Kidney epithelial cell (primary cell): ENCODE results near the gene CHRNB4. TPM values are rescaled to one million over a fixed set of nuclear protein-coding genes. Genes with fewer than 3 reads are reported as not detected.
"Not testable (repeated sequence)": the region's sequence is repeated elsewhere in the genome, so short reads cannot be mapped to it uniquely, and the experiment has no call there.

Experiments
- DNase-seq: peaks from one replicate; pipeline ENCODE4 v3.0.0-alpha.2; 2010; ENCODE audit warnings: low read depth
- H3K27me3 ChIP-seq: 2 replicates; pipeline ENCODE4 v1.6.0; 2011; ENCODE audit warnings: low read length; ENCODE audit not compliant: control insufficient read depth, insufficient read depth
- H3K36me3 ChIP-seq: 2 replicates; pipeline ENCODE4 v1.5.1; 2011; ENCODE audit warnings: low read length; ENCODE audit not compliant: control insufficient read depth, insufficient read depth
- H3K4me3 ChIP-seq: 2 replicates; pipeline ENCODE4 v1.5.1; 2011; ENCODE audit warnings: low read depth, mild to moderate bottlenecking, control low read depth, low read length
- total RNA-seq: library from RNA; depleted of rRNA; stranded (reverse); fragments of >200 nt; gene quantifications from 2 replicates; pipeline ENCODE4 v1.2.3, GENCODE V29; 2015
- TF ChIP-seq, protein P1 (sequence below): IDR thresholded peaks from 2 replicates; pipeline ENCODE4 v1.5.1; 2011; ENCODE audit warnings: mild to moderate bottlenecking, moderate library complexity, low read length, control low read depth, inconsistent platforms; ENCODE audit not compliant: insufficient read depth, poor library complexity, severe bottlenecking

CHRNB4 gene, protein sequence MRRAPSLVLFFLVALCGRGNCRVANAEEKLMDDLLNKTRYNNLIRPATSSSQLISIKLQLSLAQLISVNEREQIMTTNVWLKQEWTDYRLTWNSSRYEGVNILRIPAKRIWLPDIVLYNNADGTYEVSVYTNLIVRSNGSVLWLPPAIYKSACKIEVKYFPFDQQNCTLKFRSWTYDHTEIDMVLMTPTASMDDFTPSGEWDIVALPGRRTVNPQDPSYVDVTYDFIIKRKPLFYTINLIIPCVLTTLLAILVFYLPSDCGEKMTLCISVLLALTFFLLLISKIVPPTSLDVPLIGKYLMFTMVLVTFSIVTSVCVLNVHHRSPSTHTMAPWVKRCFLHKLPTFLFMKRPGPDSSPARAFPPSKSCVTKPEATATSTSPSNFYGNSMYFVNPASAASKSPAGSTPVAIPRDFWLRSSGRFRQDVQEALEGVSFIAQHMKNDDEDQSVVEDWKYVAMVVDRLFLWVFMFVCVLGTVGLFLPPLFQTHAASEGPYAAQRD
- 1.1 and 1.8 TPM in 2 replicates for total RNA-seq

DNA sequence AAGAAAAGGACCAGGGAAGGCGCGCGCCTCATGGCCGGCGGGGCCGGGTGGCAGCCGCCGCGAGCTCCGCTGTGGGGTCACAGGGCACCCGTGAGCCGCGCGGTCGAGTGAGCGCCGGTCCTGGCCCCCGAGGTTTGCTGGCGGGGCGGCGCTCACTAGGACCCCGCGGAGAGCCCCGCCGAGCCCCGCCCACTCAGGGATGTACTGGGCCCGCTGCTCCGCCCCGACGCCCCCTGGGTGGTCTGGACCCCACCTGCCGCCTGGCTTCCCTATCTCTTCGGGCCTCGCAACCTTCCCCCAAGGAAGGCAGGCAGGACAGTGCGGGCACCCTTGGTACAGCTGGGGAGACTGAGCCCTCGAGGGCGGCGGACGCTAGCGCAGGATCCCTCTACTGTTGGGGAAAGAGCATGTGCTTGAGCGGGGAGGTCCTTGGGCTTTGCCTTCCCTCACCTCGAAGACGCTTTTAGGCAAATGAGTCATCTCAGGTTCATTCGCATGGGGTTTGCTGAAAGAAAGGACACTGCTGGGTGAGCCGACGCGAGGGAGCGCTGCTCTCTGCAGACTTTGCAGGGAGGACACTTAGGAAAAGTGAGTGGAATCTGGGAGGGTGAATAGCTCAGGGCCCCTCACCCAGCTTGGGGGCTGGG is at the start of gene CHRNB4:
TSS of gene CHRNB4 (minus strand) at position 109 of the 647 bp plus-strand sequence. CDS start at position 32, 77 bp downstream.
- TF ChIP-seq, protein P1, sequence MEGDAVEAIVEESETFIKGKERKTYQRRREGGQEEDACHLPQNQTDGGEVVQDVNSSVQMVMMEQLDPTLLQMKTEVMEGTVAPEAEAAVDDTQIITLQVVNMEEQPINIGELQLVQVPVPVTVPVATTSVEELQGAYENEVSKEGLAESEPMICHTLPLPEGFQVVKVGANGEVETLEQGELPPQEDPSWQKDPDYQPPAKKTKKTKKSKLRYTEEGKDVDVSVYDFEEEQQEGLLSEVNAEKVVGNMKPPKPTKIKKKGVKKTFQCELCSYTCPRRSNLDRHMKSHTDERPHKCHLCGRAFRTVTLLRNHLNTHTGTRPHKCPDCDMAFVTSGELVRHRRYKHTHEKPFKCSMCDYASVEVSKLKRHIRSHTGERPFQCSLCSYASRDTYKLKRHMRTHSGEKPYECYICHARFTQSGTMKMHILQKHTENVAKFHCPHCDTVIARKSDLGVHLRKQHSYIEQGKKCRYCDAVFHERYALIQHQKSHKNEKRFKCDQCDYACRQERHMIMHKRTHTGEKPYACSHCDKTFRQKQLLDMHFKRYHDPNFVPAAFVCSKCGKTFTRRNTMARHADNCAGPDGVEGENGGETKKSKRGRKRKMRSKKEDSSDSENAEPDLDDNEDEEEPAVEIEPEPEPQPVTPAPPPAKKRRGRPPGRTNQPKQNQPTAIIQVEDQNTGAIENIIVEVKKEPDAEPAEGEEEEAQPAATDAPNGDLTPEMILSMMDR, result peak; percentile 46
- no peaks in the 10 kb centered on the region for H3K36me3 ChIP-seq
- DNase-seq, result peak; percentile 49
- H3K4me3 ChIP-seq, result peak within 1 kb of the TSS; percentile 43
- peaks cover 8% of the 10 kb centered on the region for H3K27me3 ChIP-seq

- H3K27me3 ChIP-seq, result no peaks in the 10 kb centered on the region
- no peaks in the 10 kb centered on the region for H3K36me3 ChIP-seq
- TF ChIP-seq, protein P1, result no peak
- no peak for DNase-seq
- H3K4me3 ChIP-seq, result no peak overlapping the region
Measured at GRCh38 chr15:78689626-78690025, 48.6 kb upstream of the CHRNB4 start.

- Histone ChIP-seq H3K36me3 (no peaks in the 10 kb centered on the region), H3K4me3 (no peak overlapping the region), H3K27me3 (no peaks in the 10 kb centered on the region)
- TF ChIP-seq, protein P1, result no peak
- DNase-seq, result no peak
Measured at GRCh38 chr15:78685925-78686324, 44.9 kb upstream of the CHRNB4 start.

GRCh38 chr15:78685159-78685921 is 44.3 kb upstream of the CHRNB4 start:
- TF ChIP-seq, protein P1, result no peak
- H3K36me3 ChIP-seq, result no peaks in the 10 kb centered on the region
- no peak for DNase-seq
- no peaks in the 10 kb centered on the region for H3K27me3 ChIP-seq
- H3K4me3 ChIP-seq, result no peak overlapping the region

DNA sequence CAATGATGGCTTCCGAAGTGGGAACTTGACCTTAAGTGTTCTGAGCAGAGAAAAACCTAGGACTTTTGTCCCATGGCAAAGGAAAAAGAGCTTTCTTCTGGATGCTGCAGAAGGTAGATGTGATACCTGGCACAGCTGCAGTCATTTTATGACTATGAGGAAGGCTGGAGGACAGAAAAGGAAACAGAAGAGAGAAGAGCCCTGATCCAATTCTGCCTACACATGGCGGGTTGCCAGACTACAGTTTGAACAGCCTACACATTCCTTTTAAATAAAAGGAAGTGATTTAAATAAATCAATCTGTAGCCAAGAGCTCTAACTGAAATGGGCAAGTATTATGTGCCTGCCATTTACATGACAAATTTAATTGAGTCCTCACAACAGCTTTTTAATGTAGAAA is 43.6 kb upstream of the CHRNB4 start:
- DNase-seq, result no peak
- TF ChIP-seq, protein P1, result no peak
- H3K27me3 ChIP-seq, result no peaks in the 10 kb centered on the region
- H3K36me3 ChIP-seq, result no peaks in the 10 kb centered on the region
- no peak overlapping the region for H3K4me3 ChIP-seq

DNA sequence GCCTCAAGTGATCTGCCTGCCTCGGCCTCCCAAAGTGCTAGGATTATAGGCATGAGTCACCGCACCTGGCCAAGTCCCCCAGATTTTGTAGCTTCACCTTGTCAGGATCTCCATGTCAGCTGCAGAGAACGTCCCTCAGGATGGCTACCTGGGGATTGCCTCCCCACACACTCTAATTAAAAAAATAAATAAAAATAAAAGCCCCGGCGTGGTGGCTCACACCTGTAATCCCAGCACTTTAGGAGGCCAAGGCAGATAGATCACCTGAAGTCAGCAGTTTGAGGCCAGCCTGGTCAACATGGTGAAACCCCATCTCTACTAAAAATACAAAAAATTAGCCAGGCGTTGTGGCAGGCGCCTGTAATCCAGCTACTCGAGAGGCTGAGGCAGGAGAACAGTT is 42.6 kb upstream of the CHRNB4 start:
- not testable (repeated sequence) for H3K27me3 ChIP-seq, DNase-seq, H3K4me3 ChIP-seq, H3K36me3 ChIP-seq
